CD4-positive, alpha-beta T cell (primary cell): ENCODE data around the gene ECEL1. TPM values are rescaled to one million over a fixed set of nuclear protein-coding genes. Genes with fewer than 3 reads are reported as not detected.

Experiments used
- ATAC-seq: fragments of 200-7000 bp; cut with Tn5 transposase; one replicate; pipeline ENCODE4 v1.10.0; 2022; ENCODE audit warnings: mild to moderate bottlenecking; ENCODE audit not compliant: poor library complexity
- CTCF ChIA-PET: fragments of 350-600 bp; sonication (Branson Sonifier 250); formaldehyde crosslinking; loops from one replicate; lab custom pipeline; 2021; ENCODE audit warnings: antibody characterized with exemption, inconsistent platforms; lab: Charles Lee
- POLR2A ChIA-PET: fragments of 350-600 bp; sonication (Branson Sonifier 250); formaldehyde crosslinking; loops from one replicate; lab custom pipeline; 2021; ENCODE audit warnings: antibody characterized with exemption, inconsistent platforms; lab: Charles Lee
- DNase-seq, 14 experiments: peaks; one replicate each; pipeline ENCODE4 v3.0.0-alpha.2; 2013 to 2020; ENCODE audit warnings: mixed read lengths in 2 of 14
- H3K27ac ChIP-seq, 2 donors: one replicate each; pipeline versions ENCODE4 v1.5.1 to v1.7.0; 2013; ENCODE audit warnings: low read length in 2 of 2, low read depth in 1 of 2, mild to moderate bottlenecking in 1 of 2
- H3K27me3 ChIP-seq, 2 experiments: 1 replicate in 1 of 2; 2 replicates in 1 of 2; pipeline versions ENCODE4 v1.6.1 to v1.7.0; 2013; ENCODE audit warnings: low read length in 2 of 2, control low read depth in 1 of 2, mild to moderate bottlenecking in 1 of 2, moderate library complexity in 1 of 2; ENCODE audit not compliant: insufficient read depth in 2 of 2, control insufficient read depth in 1 of 2
- H3K36me3 ChIP-seq: one replicate; pipeline ENCODE4 v1.6.1; 2013; ENCODE audit warnings: low read length, control low read depth; ENCODE audit not compliant: insufficient read depth
- H3K4me1 ChIP-seq: one replicate; pipeline ENCODE4 v1.6.1; 2013; ENCODE audit warnings: low read length, control low read depth; ENCODE audit not compliant: insufficient read depth
- H3K4me3 ChIP-seq: one replicate; pipeline ENCODE4 v1.5.1; 2013; ENCODE audit warnings: mild to moderate bottlenecking, low read length, moderate library complexity
- H3K9me3 ChIP-seq, 2 experiments: 1 replicate in 1 of 2; 2 replicates in 1 of 2; pipeline versions ENCODE4 v1.6.1 to v1.7.0; 2013; ENCODE audit warnings: low read length in 2 of 2, mild to moderate bottlenecking in 2 of 2, control low read depth in 1 of 2, moderate library complexity in 1 of 2; ENCODE audit not compliant: control insufficient read depth in 1 of 2, insufficient read depth in 1 of 2
- H3K27ac Mint-ChIP-seq: one replicate; pipeline ENCODE4 v1.8.0; 2020; ENCODE audit warnings: mixed read lengths
- H3K27me3 Mint-ChIP-seq: one replicate; pipeline ENCODE4 v1.8.0; 2021; ENCODE audit warnings: mixed read lengths
- H3K36me3 Mint-ChIP-seq: one replicate; pipeline ENCODE4 v1.8.0; 2021; ENCODE audit warnings: low read depth, mixed read lengths
- H3K4me1 Mint-ChIP-seq: one replicate; pipeline ENCODE4 v1.8.0; 2021; ENCODE audit warnings: low read depth, mixed read lengths
- H3K4me3 Mint-ChIP-seq: one replicate; pipeline ENCODE4 v1.8.0; 2020; ENCODE audit warnings: mild to moderate bottlenecking, mixed read lengths
- H3K9me3 Mint-ChIP-seq: one replicate; pipeline ENCODE4 v1.8.0; 2020; ENCODE audit warnings: mixed read lengths
- CTCF ChIP-seq: fragments of 200-600 bp; IDR thresholded peaks from one replicate; pipeline ENCODE4 v1.8.0; 2022; ENCODE audit warnings: antibody characterized with exemption, mild to moderate bottlenecking
- intact Hi-C, 2 experiments: fragments of 100-400 bp; cut with DNase I in 1 of 2; cut with micrococcal nuclease in 1 of 2; formaldehyde crosslinking; loops; one replicate each; pipeline versions ENCODE4 v1.15.1 to v1.9.0; 2023 to 2025; cut with DNase I, micrococcal nuclease
- total RNA-seq, 174 experiments: library from RNA in 2 of 174; stranded (reverse) in 2 of 174; gene quantifications; one replicate each; pipeline ENCODE4 v1.2.3 and lab custom pipeline; 2021 to 2026

The ECEL1 gene
- total RNA-seq, 2 experiments from 2014 or later: not detected

- Histone ChIP-seq H3K27me3 (no peaks in the 10 kb centered on the region), H3K4me3 (no peak overlapping the region), H3K27ac (no peak overlapping the region), H3K4me1 (no peaks in the 10 kb centered on the region), H3K9me3 (no peaks in the 10 kb centered on the region), H3K36me3 (no peaks in the 10 kb centered on the region)
- ChIA-PET CTCF (no interaction called here), POLR2A (no interaction called here)
- ATAC-seq: no peak
- no peaks in the 10 kb centered on the region for H3K9me3 Mint-ChIP-seq
- no peak for TF ChIP-seq CTCF
- no peak for DNase-seq
- no peak overlapping the region for H3K4me3 Mint-ChIP-seq
- no peaks in the 10 kb centered on the region for H3K36me3 Mint-ChIP-seq
- no peak overlapping the region for H3K27ac Mint-ChIP-seq
- H3K4me1 Mint-ChIP-seq: no peaks in the 10 kb centered on the region
- intact Hi-C loops: loop anchor here in 1 of 2 experiments (10.0 kb wide), 1 partner anchor 115 kb away; no protein-coding TSS in a partner anchor
- H3K27me3 Mint-ChIP-seq: no peaks in the 10 kb centered on the region
These were observed 37.7 kb downstream of the ECEL1 start for GRCh38 chr2:232449964-232450363.

- Histone ChIP-seq H3K4me3 (no peak overlapping the region), H3K27me3 (no peaks in the 10 kb centered on the region), H3K36me3 (no peaks in the 10 kb centered on the region), H3K27ac (no peak overlapping the region), H3K9me3 (no peaks in the 10 kb centered on the region), H3K4me1 (no peaks in the 10 kb centered on the region)
- DNase-seq (no peak), ATAC-seq (no peak)
- H3K27ac Mint-ChIP-seq: no peak overlapping the region
- H3K4me1 Mint-ChIP-seq: no peaks in the 10 kb centered on the region
- H3K9me3 Mint-ChIP-seq: no peaks in the 10 kb centered on the region
- no peak overlapping the region for H3K4me3 Mint-ChIP-seq
- intact Hi-C loops: loop anchor here in 1 of 2 experiments (10.0 kb wide), 1 partner anchor 113 kb away; no protein-coding TSS in a partner anchor
- TF ChIP-seq CTCF: no peak
- H3K36me3 Mint-ChIP-seq: no peaks in the 10 kb centered on the region
- H3K27me3 Mint-ChIP-seq: no peaks in the 10 kb centered on the region
- POLR2A ChIA-PET: no interaction called here
- CTCF ChIA-PET: no interaction called here
These were observed 39.3 kb downstream of the ECEL1 start for GRCh38 chr2:232448304-232448690.

- H3K9me3 ChIP-seq: no peaks in the 10 kb centered on the region
- no peaks in the 10 kb centered on the region for H3K36me3 ChIP-seq
- no peak for ATAC-seq
- no peaks in the 10 kb centered on the region for H3K9me3 Mint-ChIP-seq
- H3K27ac Mint-ChIP-seq: no peak overlapping the region
- intact Hi-C loops: loop anchor here in 1 of 2 experiments (2.0 to 10.0 kb wide), 2 partner anchors 75 to 113 kb away; no protein-coding TSS in a partner anchor
- no peak for TF ChIP-seq CTCF
- no peak overlapping the region for H3K4me3 Mint-ChIP-seq
- H3K4me1 Mint-ChIP-seq: no peaks in the 10 kb centered on the region
- H3K36me3 Mint-ChIP-seq: no peaks in the 10 kb centered on the region
- H3K27ac ChIP-seq: no peak overlapping the region
- H3K4me3 ChIP-seq: no peak overlapping the region
- DNase-seq: no peak
- no peaks in the 10 kb centered on the region for H3K4me1 ChIP-seq
- ChIA-PET POLR2A (no interaction called here), CTCF (no interaction called here)
- no peaks in the 10 kb centered on the region for H3K27me3 Mint-ChIP-seq
- H3K27me3 ChIP-seq: no peaks in the 10 kb centered on the region
These were observed 39.9 kb downstream of the ECEL1 start for GRCh38 chr2:232447638-232448303.
